ENCODE data around the gene TMEM132D.

TMEM132D gene

GRCh38 chr12:129337413-129337812 lies 566.4 kb downstream of the TMEM132D start:
- Histone ChIP-seq H3K4ac (ENCODE audit: low read depth in 1 of 2, low read length in 2 of 2) (no peak overlapping the region), H3K79me1 (replicated peaks; ENCODE audit: low read length, poor library complexity, severe bottlenecking) (no peaks in the 10 kb centered on the region), H3K36me3 (ENCODE audit: control insufficient read depth in 1 of 2, insufficient read depth in 2 of 2, low read depth in 1 of 2, low read length in 2 of 2) (no peaks in the 10 kb centered on the region), H3K4me3 (ENCODE audit: insufficient read depth in 1 of 2, low read depth in 1 of 2, low read length in 2 of 2) (no peak overlapping the region), H2BK15ac (ENCODE audit: low read depth, poor library complexity, severe bottlenecking) (no peak overlapping the region), H2BK12ac (ENCODE audit: low read length in 2 of 2) (no peak overlapping the region), H2BK5ac (ENCODE audit: low read depth, low read length, poor library complexity, severe bottlenecking) (no peak overlapping the region), H2AFZ (ENCODE audit: low read depth, low read length) (no peak overlapping the region), H3K27ac (ENCODE audit: low read length, poor library complexity, severe bottlenecking) (no peak overlapping the region), H3K4me1 (ENCODE audit: control insufficient read depth, insufficient read depth, low read depth, low read length) (no peaks in the 10 kb centered on the region), H3K4me2 (ENCODE audit: low read length, poor library complexity, severe bottlenecking) (no peak overlapping the region), H3K14ac (ENCODE audit: low read length in 2 of 2) (no peak overlapping the region), H4K91ac (ENCODE audit: low read length) (no peak overlapping the region), H2AK5ac (ENCODE audit: low read length, severe bottlenecking) (no peak overlapping the region), H3K9me3 (ENCODE audit: control insufficient read depth, low read length) (peaks cover 19% of the 10 kb centered on the region), H3K27me3 (ENCODE audit: control insufficient read depth in 1 of 2, insufficient read depth in 1 of 2, low read length in 2 of 2) (no peaks in the 10 kb centered on the region), H3K9ac (ENCODE audit: low read length) (no peak overlapping the region), H2BK120ac (ENCODE audit: low read depth, low read length) (no peak overlapping the region), H3K18ac (ENCODE audit: low read depth in 1 of 2, low read length in 2 of 2) (no peak overlapping the region), H4K8ac (ENCODE audit: low read length) (no peak overlapping the region), H3K23ac (ENCODE audit: low read length in 2 of 2) (no peak overlapping the region)
- 85% methylated on average over 17 of the region's 17 CpGs for WGBS
- DNase-seq, result no peak

DNA sequence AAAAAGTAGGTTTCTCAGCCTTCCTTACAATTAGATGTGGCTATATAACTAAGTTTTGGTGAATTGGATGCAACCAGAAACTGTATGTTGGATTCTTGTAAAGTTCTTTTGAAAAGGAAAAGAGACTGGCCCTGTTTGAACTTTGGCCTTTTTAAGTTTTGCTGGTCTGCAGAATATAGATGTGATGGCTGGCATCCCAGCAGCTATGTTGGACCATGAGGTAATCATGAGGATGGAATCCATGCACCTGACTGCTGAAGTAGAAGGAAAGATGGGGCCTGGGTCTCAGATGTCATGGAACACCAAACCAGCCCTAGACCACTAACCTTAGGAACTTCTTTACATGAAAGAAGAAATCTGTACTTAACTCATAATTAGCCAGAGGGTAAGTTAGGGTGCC lies 568.1 kb downstream of the TMEM132D start:
- Histone ChIP-seq H3K27ac (ENCODE audit: low read length, poor library complexity, severe bottlenecking) (no peak overlapping the region), H3K18ac (ENCODE audit: low read depth in 1 of 2, low read length in 2 of 2) (no peak overlapping the region)

GRCh38 chr12:129332286-129332685 lies 571.5 kb downstream of the TMEM132D start:
- H2BK5ac ChIP-seq (ENCODE audit: low read depth, low read length, poor library complexity, severe bottlenecking), result no peak overlapping the region
- no peak overlapping the region for H2BK120ac ChIP-seq (ENCODE audit: low read depth, low read length)
- H2AK5ac ChIP-seq (ENCODE audit: low read length, severe bottlenecking), result no peak overlapping the region
- no peak overlapping the region for H3K23ac ChIP-seq (ENCODE audit: low read length in 2 of 2)
- WGBS, result 80% methylated on average over 2 of the region's 2 CpGs
- no peak overlapping the region for H4K91ac ChIP-seq (ENCODE audit: low read length)
- no peak overlapping the region for H3K4me2 ChIP-seq (ENCODE audit: low read length, poor library complexity, severe bottlenecking)
- H4K8ac ChIP-seq (ENCODE audit: low read length), result no peak overlapping the region
- no peak overlapping the region for H2AFZ ChIP-seq (ENCODE audit: low read depth, low read length)
- no peaks in the 10 kb centered on the region for H3K36me3 ChIP-seq (ENCODE audit: control insufficient read depth in 1 of 2, insufficient read depth in 2 of 2, low read depth in 1 of 2, low read length in 2 of 2)
- H3K4me3 ChIP-seq (ENCODE audit: insufficient read depth in 1 of 2, low read depth in 1 of 2, low read length in 2 of 2), result no peak overlapping the region
- no peak overlapping the region for H3K27ac ChIP-seq (ENCODE audit: low read length, poor library complexity, severe bottlenecking)
- H2BK15ac ChIP-seq (ENCODE audit: low read depth, poor library complexity, severe bottlenecking), result no peak overlapping the region
- no peak overlapping the region for H3K9ac ChIP-seq (ENCODE audit: low read length)
- no peak overlapping the region for H2BK12ac ChIP-seq (ENCODE audit: low read length in 2 of 2)
- no peak overlapping the region for H3K14ac ChIP-seq (ENCODE audit: low read length in 2 of 2)
- H3K4me1 ChIP-seq (ENCODE audit: control insufficient read depth, insufficient read depth, low read depth, low read length), result no peaks in the 10 kb centered on the region
- no peak overlapping the region for H3K4ac ChIP-seq (ENCODE audit: low read depth in 1 of 2, low read length in 2 of 2)
- DNase-seq, result no peak
- H3K79me1 ChIP-seq (replicated peaks; ENCODE audit: low read length, poor library complexity, severe bottlenecking), result no peaks in the 10 kb centered on the region
- H3K9me3 ChIP-seq (ENCODE audit: control insufficient read depth, low read length), result peaks cover 27% of the 10 kb centered on the region
- H3K18ac ChIP-seq (ENCODE audit: low read depth in 1 of 2, low read length in 2 of 2), result no peak overlapping the region
- no peaks in the 10 kb centered on the region for H3K27me3 ChIP-seq (ENCODE audit: control insufficient read depth in 1 of 2, insufficient read depth in 1 of 2, low read length in 2 of 2)

More for the DNA sequence above, 568.1 kb downstream of the TMEM132D start:
- DNase-seq, result no peak
- H2BK5ac ChIP-seq (ENCODE audit: low read depth, low read length, poor library complexity, severe bottlenecking), result no peak overlapping the region
- no peaks in the 10 kb centered on the region for H3K27me3 ChIP-seq (ENCODE audit: control insufficient read depth in 1 of 2, insufficient read depth in 1 of 2, low read length in 2 of 2)
- no peak overlapping the region for H3K4me2 ChIP-seq (ENCODE audit: low read length, poor library complexity, severe bottlenecking)
- no peak overlapping the region for H4K91ac ChIP-seq (ENCODE audit: low read length)
- H4K8ac ChIP-seq (ENCODE audit: low read length), result no peak overlapping the region
- H3K4ac ChIP-seq (ENCODE audit: low read depth in 1 of 2, low read length in 2 of 2), result no peak overlapping the region
- no peak overlapping the region for H3K9ac ChIP-seq (ENCODE audit: low read length)
- no peak overlapping the region for H2AK5ac ChIP-seq (ENCODE audit: low read length, severe bottlenecking)
- H3K4me3 ChIP-seq (ENCODE audit: insufficient read depth in 1 of 2, low read depth in 1 of 2, low read length in 2 of 2), result no peak overlapping the region
- no peak overlapping the region for H2BK15ac ChIP-seq (ENCODE audit: low read depth, poor library complexity, severe bottlenecking)
- no peaks in the 10 kb centered on the region for H3K4me1 ChIP-seq (ENCODE audit: control insufficient read depth, insufficient read depth, low read depth, low read length)
- H2BK120ac ChIP-seq (ENCODE audit: low read depth, low read length), result no peak overlapping the region
- H3K79me1 ChIP-seq (replicated peaks; ENCODE audit: low read length, poor library complexity, severe bottlenecking), result no peaks in the 10 kb centered on the region
- no peak overlapping the region for H3K14ac ChIP-seq (ENCODE audit: low read length in 2 of 2)
- H3K36me3 ChIP-seq (ENCODE audit: control insufficient read depth in 1 of 2, insufficient read depth in 2 of 2, low read depth in 1 of 2, low read length in 2 of 2), result no peaks in the 10 kb centered on the region
- H3K23ac ChIP-seq (ENCODE audit: low read length in 2 of 2), result no peak overlapping the region
- H3K9me3 ChIP-seq (ENCODE audit: control insufficient read depth, low read length), result peaks cover 21% of the 10 kb centered on the region
- no peak overlapping the region for H2AFZ ChIP-seq (ENCODE audit: low read depth, low read length)
- H2BK12ac ChIP-seq (ENCODE audit: low read length in 2 of 2), result no peak overlapping the region

DNA sequence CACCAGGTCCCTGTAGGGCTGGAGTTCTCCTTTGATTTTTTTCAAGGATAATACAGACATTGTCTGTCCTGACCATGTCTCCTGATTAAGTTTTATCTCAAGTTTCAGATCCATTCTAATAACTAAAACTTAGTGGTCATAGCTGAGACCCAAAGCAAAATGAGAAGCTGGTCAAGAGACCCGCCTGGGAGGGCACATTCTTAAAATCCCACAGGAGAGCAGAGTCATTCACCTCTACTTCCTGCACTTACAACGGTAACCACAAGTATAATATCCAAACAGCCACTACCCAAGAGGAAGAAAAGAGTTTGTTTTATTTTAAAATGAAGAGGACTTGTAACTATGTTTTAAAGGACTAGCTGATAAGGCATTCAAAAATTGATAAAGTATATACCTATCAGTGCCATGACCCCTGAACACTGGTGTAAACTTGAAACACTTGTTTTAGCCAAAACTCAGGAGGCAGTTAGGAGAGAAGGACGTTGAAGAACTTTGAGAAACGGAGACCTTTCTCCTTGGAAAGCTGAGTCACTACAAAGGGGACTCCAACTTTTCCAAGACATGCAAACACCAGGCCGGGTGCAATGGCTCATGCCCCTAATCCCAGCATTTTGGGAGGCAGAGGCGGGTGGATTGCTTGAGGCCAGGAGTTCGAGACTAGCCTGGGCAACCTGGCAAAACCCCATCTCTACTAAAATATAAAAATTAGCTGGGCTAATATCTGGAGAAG lies 572.3 kb downstream of the TMEM132D start:
- Histone ChIP-seq H3K4me3 (ENCODE audit: insufficient read depth in 1 of 2, low read depth in 1 of 2, low read length in 2 of 2) (no peak overlapping the region), H2BK120ac (ENCODE audit: low read depth, low read length) (no peak overlapping the region), H2AFZ (ENCODE audit: low read depth, low read length) (no peak overlapping the region), H3K14ac (ENCODE audit: low read length in 2 of 2) (no peak overlapping the region), H2BK5ac (ENCODE audit: low read depth, low read length, poor library complexity, severe bottlenecking) (no peak overlapping the region), H2AK5ac (ENCODE audit: low read length, severe bottlenecking) (no peak overlapping the region), H3K23ac (ENCODE audit: low read length in 2 of 2) (no peak overlapping the region), H3K4me2 (ENCODE audit: low read length, poor library complexity, severe bottlenecking) (no peak overlapping the region), H3K4me1 (ENCODE audit: control insufficient read depth, insufficient read depth, low read depth, low read length) (no peaks in the 10 kb centered on the region), H2BK15ac (ENCODE audit: low read depth, poor library complexity, severe bottlenecking) (no peak overlapping the region), H3K27ac (ENCODE audit: low read length, poor library complexity, severe bottlenecking) (no peak overlapping the region), H3K9ac (ENCODE audit: low read length) (no peak overlapping the region), H3K36me3 (ENCODE audit: control insufficient read depth in 1 of 2, insufficient read depth in 2 of 2, low read depth in 1 of 2, low read length in 2 of 2) (no peaks in the 10 kb centered on the region), H3K79me1 (replicated peaks; ENCODE audit: low read length, poor library complexity, severe bottlenecking) (no peaks in the 10 kb centered on the region), H3K18ac (ENCODE audit: low read depth in 1 of 2, low read length in 2 of 2) (no peak overlapping the region), H4K8ac (ENCODE audit: low read length) (no peak overlapping the region), H3K27me3 (ENCODE audit: control insufficient read depth in 1 of 2, insufficient read depth in 1 of 2, low read length in 2 of 2) (no peaks in the 10 kb centered on the region), H3K9me3 (ENCODE audit: control insufficient read depth, low read length) (peaks cover 25% of the 10 kb centered on the region), H4K91ac (ENCODE audit: low read length) (no peak overlapping the region), H3K4ac (ENCODE audit: low read depth in 1 of 2, low read length in 2 of 2) (no peak overlapping the region), H2BK12ac (ENCODE audit: low read length in 2 of 2) (no peak overlapping the region)
- 40% methylated on average over 5 of the region's 7 CpGs for WGBS
- DNase-seq, result no peak

All from mesenchymal stem cell (in vitro differentiated cells and primary cell).